ENCODE results near the gene CARS2.
"Not testable (repeated sequence)": the region's sequence is repeated elsewhere in the genome, so short reads cannot be mapped to it uniquely, and the experiment has no call there.

The CARS2 gene

GRCh38 chr13:110615322-110616102, 90.4 kb downstream of the CARS2 start, which contains the start of gene NAXD:
Gene NAXD (plus strand): TSS chr13:110615545. CDS start chr13:110615602, 57 bp downstream.
- DNase-seq, result peak; percentile 94

GRCh38 chr13:110615005-110615321, 91.0 kb downstream of the CARS2 start:
- no peak for DNase-seq

DNA sequence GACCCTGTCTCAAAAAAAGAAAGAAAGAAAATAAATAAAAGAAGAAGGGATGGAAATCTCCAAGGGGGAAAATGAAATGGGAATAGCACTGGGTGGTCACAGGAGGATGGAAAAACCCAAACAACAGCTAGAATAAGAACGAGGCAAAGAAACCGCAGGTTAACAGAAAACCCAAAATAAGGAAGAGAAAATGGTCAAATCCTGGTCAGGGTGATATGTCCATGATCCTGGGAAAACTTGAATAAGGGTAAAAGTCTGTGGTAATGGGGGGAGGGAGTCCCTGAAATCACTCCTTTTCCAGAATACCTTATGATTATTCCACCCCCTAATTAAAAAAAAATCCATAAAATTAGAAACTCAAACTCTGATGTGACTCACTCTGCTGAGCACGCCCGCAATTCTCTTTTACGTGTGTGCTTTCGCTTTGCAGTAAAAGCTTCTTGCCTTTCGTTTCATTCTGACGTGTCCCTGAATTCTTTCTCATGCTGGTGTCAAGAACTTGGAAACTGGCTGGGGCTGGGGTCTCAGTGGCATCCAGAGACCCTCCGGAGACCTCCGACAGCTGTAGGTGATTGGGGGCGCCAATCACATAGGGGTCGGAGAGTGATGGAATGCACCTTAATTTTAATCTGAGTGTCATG, 94.8 kb downstream of the CARS2 start:
- no peak for DNase-seq

- DNase-seq, result no peak
These were observed 98.2 kb downstream of the CARS2 start for GRCh38 chr13:110607675-110608224.

- DNase-seq, result not testable (repeated sequence)
These were observed 99.6 kb downstream of the CARS2 start for GRCh38 chr13:110606281-110606680.

- DNase-seq, result no peak
These were observed 100.8 kb downstream of the CARS2 start for GRCh38 chr13:110605132-110605531.

- DNase-seq, result no peak
These were observed 104.9 kb downstream of the CARS2 start for GRCh38 chr13:110600980-110601379.

- no peak for DNase-seq
These were observed 105.6 kb downstream of the CARS2 start for GRCh38 chr13:110600261-110600819.

DNA sequence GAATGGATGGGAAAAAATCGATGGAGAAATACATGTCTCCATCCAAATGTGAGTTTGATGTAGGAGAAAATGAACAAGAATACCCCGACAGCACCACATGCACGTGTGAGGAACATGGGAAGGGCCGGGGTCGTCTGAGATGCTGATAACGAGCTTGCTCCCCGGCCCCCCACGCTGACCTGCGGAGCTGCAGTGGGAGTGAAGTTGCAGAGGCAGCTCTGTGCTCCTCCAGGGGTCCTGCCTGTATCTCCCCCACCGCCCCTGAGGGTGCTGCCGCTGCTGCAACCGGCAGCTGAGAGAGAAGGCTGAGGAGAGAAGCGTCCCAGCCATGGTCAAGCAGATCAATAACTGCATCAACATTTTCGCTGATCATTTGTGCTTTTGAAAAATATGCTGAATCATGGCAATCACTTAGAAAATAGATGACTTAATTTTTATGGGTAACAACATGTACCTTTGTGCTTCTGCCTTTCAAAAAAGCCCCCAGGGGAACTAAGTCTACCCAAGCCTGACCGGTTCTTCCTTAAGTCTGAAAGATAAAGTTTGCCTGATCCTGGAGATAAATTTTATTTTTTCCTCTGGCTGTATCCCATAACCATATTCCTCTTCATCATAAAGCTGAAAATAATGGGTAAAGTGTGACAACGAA, 108.8 kb downstream of the CARS2 start:
- DNase-seq, result no peak

DNA sequence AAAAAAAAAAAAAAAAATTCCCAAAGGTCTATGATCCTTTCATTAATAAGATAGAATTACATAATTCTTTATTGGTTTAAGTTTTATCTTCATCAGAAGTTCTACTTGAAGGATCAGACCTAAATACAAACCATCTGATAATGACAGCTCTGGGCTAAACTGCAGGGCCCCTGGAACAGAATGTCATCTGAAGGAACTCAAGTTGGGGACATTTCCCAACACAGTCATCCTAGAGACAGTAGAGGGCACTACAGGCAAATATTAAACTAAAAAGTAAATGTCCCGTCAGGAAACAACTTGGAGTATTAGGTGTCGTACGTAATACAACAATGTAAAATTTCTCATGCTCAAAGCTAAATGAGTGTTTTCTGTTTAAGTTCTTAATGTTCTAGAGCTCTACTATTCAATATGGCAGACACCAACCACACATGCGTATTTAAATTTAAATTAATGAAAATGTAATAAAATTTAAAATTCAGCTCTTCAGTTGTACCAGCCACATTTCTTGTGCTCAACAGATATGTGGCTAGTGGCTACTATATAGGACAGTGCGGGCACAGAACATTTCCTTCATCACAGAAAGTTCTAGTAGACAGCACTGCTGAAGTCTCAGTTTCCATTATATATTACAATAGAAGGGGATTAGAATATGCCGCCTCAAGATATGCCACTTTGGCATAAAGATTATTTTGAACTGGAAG, 112.3 kb downstream of the CARS2 start:
- DNase-seq, result peak; percentile 28

DNA sequence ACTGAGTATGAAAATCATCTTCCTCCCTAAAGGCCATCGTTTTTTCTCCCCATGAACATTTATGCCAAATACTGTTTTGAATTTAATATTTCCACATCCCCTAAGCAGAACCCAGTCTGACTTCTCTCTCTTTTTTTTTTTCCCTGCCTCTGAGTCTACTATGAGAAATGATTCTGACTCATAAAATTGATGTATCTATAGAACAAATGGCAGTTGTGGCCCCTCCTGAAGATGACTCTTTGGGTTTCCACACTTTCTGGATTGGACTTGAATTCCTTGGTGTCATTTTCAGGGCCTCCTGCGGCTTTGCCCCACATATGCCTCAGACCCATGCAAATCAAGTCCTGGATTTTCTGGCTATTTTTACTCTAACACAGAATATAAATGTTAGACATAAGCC, 113.3 kb downstream of the CARS2 start:
- DNase-seq, result no peak
